ENCODE data around the gene PPP2R2B.

- TF ChIP-seq CTCF (conservative IDR thresholded peaks at IDR 0.05; ENCODE audit: low read depth, low read length) (no peak), FOS (IDR thresholded peaks at IDR 0.05; ENCODE audit: low read depth, low read length) (no peak), POLR2A (IDR thresholded peaks at IDR 0.05; ENCODE audit: low read depth, low read length) (no peak), RAD21 (IDR thresholded peaks at IDR 0.05; ENCODE audit: low read length) (no peak), USF2 (IDR thresholded peaks at IDR 0.05; ENCODE audit: low read depth, low read length) (no peak), MXI1 (IDR thresholded peaks at IDR 0.05; ENCODE audit: borderline replicate concordance, low read depth, low read length) (no peak), MAFK (IDR thresholded peaks at IDR 0.05; ENCODE audit: low read depth, low read length) (no peak), ELK1 (IDR thresholded peaks at IDR 0.05; ENCODE audit: borderline replicate concordance, low read depth, low read length) (no peak), BHLHE40 (IDR thresholded peaks at IDR 0.05; ENCODE audit: low read depth, low read length) (no peak)
Measured at GRCh38 chr5:146695646-146696045, 182.9 kb downstream of the PPP2R2B start.
